ENCODE results near the gene SH2D6. TPM values are rescaled to one million over a fixed set of nuclear protein-coding genes. Genes with fewer than 3 reads are reported as not detected.
A peak's percentile ranks its signal among the peaks of the same experiment; 100 is the strongest.
"Not testable (repeated sequence)": the region's sequence is repeated elsewhere in the genome, so short reads cannot be mapped to it uniquely, and the experiment has no call there.

Gene SH2D6
- total RNA-seq, 2 experiments from 2014 or later = 0.52 to 0.82 TPM

GRCh38 chr2:85433511-85434089 is 15.1 kb downstream of the SH2D6 start:
- DNase-seq (no peak), ATAC-seq (no peak)
- H3K4me3 Mint-ChIP-seq = no peak overlapping the region
- CTCF ChIA-PET = interaction anchor here (1.0 to 27.1 kb wide), 2 partner anchors 38 to 113 kb away, joined by 3 to 458 read pairs; partner anchors contain the start of gene MAT2A
- peaks cover 11% of the 10 kb centered on the region for H3K4me1 Mint-ChIP-seq
- H3K9me3 Mint-ChIP-seq (ENCODE audit: low read depth) = no peaks in the 10 kb centered on the region
- H3K27me3 Mint-ChIP-seq = no peaks in the 10 kb centered on the region
- H3K36me3 Mint-ChIP-seq = no peaks in the 10 kb centered on the region
- H3K27ac Mint-ChIP-seq = no peak overlapping the region

- DNase-seq (no peak), ATAC-seq (no peak)
- H3K9me3 Mint-ChIP-seq (ENCODE audit: low read depth) = no peaks in the 10 kb centered on the region
- no peaks in the 10 kb centered on the region for H3K27me3 Mint-ChIP-seq
- no peak overlapping the region for H3K4me3 Mint-ChIP-seq
- H3K27ac Mint-ChIP-seq = no peak overlapping the region
- no peaks in the 10 kb centered on the region for H3K36me3 Mint-ChIP-seq
- peaks cover 22% of the 10 kb centered on the region for H3K4me1 Mint-ChIP-seq
- CTCF ChIA-PET = interaction anchor here (27.1 kb wide), 1 partner anchor 112 kb away, joined by 458 read pairs; the partner anchor contains the start of gene MAT2A
These were observed 16.2 kb downstream of the SH2D6 start for GRCh38 chr2:85434696-85435095.

GRCh38 chr2:85435220-85435958 is 16.9 kb downstream of the SH2D6 start:
- no peak overlapping the region for H3K27ac Mint-ChIP-seq
- no peaks in the 10 kb centered on the region for H3K27me3 Mint-ChIP-seq
- H3K4me3 Mint-ChIP-seq = no peak overlapping the region
- CTCF ChIA-PET = interaction anchor here (1.1 to 27.1 kb wide), 2 partner anchors 14 to 111 kb away, joined by 4 to 458 read pairs; partner anchors contain the start of gene MAT2A
- DNase-seq = no peak
- no peaks in the 10 kb centered on the region for H3K9me3 Mint-ChIP-seq (ENCODE audit: low read depth)
- no peak for ATAC-seq
- H3K36me3 Mint-ChIP-seq = no peaks in the 10 kb centered on the region
- H3K4me1 Mint-ChIP-seq = peaks cover 29% of the 10 kb centered on the region

- Mint-ChIP-seq H3K27ac (peak overlapping the region; percentile 76), H3K4me3 (no peak overlapping the region), H3K4me1 (peaks cover 36% of the 10 kb centered on the region)
These were observed 17.7 kb downstream of the SH2D6 start for GRCh38 chr2:85435981-85436835.

DNA sequence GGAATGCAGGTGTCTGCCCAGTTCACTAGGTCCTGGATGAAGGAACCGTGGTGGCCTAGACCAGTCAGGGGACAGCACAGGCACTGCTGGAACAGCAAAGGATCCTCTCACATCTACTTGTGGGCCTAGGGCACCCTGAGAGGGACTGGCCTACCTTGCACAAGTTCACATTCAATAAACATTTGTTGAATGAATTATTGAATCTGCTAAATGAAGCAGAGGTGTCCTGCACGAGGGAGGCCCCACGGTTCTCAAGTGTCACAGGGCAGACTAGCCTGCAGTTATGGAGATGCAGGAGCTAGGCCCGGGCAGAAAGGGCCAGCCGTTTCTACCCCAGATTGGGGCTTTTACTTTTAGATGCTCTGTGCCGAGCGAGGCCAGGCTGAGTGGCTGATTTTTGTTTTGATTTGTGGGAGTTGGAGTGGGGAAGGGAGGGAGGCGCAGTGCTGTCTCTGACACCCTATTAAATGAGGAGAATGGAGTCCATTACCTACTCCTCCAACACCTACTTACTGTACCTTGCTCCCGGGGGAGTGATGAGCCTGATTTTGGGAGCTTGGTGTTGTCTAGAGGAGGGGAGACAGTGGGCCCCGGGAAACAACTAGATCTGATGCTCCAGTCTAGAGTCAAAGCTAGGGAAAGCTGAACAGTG is 18.4 kb downstream of the SH2D6 start:
- Mint-ChIP-seq H3K4me1 (peaks cover 36% of the 10 kb centered on the region), H3K36me3 (no peaks in the 10 kb centered on the region), H3K4me3 (peak overlapping the region; percentile 48), H3K27me3 (no peaks in the 10 kb centered on the region), H3K27ac (peak overlapping the region; percentile 76), H3K9me3 (ENCODE audit: low read depth) (no peaks in the 10 kb centered on the region)
- no peak for DNase-seq
- no peak for ATAC-seq
- CTCF ChIA-PET = interaction anchor here (1.0 to 27.1 kb wide), 3 partner anchors 16 to 139 kb away, joined by 7 to 458 read pairs (median 10); partner anchors contain the start of gene MAT2A

More at GRCh38 chr2:85435981-85436835, 17.7 kb downstream of the SH2D6 start:
- H3K27me3 Mint-ChIP-seq = no peaks in the 10 kb centered on the region
- ATAC-seq (no peak), DNase-seq (no peak)
- CTCF ChIA-PET = interaction anchor here (1.1 to 27.1 kb wide), 2 partner anchors 15 to 111 kb away, joined by 4 to 458 read pairs; partner anchors contain the start of gene MAT2A
- no peaks in the 10 kb centered on the region for H3K36me3 Mint-ChIP-seq
- no peaks in the 10 kb centered on the region for H3K9me3 Mint-ChIP-seq (ENCODE audit: low read depth)

DNA sequence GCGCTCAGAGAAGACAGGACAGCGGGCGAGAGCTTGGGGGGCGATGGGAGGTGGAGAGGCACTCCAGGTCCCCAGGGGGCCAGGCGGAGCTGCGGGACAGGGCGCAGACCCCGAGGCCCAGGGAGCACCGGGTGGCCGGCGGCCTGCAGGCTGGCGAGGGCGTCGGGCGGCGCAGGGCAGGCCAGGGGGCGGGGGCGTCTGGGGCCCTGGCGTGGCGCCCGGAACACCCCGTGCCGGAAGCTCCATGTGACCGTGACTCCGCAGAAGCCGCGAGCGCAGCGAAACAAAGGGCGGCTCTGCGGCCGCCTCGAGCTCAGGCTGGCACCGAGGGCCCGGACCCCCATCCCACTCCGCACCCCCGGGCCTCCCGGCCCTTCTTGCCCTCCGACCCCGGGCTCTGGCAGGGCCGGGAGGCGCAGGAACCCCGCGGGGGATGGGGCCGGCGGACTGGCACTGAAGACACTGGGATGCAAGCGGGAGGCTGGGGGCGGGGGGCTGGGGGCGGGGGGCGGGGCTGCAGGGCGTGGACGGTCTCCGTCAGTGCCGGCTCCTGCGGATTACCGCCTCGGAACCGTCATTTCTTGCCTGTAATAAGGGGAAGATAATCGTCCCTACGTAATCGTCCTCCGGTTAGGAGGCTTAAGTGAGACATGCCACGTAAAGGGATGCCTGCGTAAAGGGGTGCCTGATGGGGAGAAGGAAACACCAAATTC is 19.1 kb downstream of the SH2D6 start:
- Mint-ChIP-seq H3K4me1 (peaks cover 36% of the 10 kb centered on the region), H3K27ac (peak overlapping the region; percentile 89), H3K27me3 (no peaks in the 10 kb centered on the region), H3K9me3 (ENCODE audit: low read depth) (no peaks in the 10 kb centered on the region), H3K36me3 (no peaks in the 10 kb centered on the region), H3K4me3 (peak overlapping the region; percentile 77)
- DNase-seq (peak; percentile 79), ATAC-seq (peak; percentile 79)
- CTCF ChIA-PET = interaction anchor here (1.0 to 27.1 kb wide), 4 partner anchors 17 to 140 kb away, joined by 3 to 458 read pairs (median 8); partner anchors contain the start of genes GGCX and MAT2A

DNA sequence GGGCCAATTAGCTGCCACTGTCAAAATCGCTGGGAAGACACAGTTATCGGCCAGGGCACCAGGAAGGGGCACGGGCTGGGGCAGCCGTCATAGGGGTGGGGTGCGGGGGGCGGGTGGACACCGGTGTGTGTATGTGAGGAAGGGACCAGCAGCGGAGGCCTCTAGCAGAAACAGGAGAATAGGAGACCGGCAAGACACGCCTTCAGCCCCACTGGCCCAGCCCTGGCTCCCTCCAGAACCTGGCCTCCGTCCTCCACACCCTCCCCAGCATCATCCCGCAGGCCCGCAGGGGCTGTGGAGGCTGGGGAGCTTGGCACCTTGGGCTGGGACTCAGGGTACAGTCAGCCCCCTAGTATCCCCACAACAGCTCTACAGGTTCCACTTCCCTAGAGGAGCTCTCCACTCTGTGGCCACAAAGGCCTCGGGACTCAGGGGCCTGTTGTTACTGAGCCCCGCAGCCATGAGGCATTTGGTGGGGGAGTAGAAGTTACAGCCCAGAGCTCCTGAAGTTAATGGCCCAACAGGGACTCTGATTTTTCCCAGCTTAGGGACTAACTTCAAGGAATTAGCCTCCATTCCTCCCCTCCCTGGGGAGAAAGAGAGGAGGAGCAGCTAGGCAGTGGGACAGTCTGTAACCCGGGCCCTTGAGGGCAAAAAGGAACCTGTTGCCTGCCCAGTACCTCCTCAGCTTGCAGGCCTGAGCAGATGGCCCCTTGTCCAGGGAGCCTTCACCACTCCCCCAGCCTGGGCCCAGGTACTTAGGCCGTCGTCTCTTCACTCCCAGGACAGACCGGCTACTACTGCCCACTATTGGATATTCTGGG is 19.9 kb downstream of the SH2D6 start:
- H3K36me3 Mint-ChIP-seq = no peaks in the 10 kb centered on the region
- ATAC-seq (peak; percentile 1), DNase-seq (no peak)
- H3K27me3 Mint-ChIP-seq = no peaks in the 10 kb centered on the region
- H3K4me3 Mint-ChIP-seq = peak overlapping the region; percentile 77
- CTCF ChIA-PET = interaction anchor here (1.0 to 27.1 kb wide), 4 partner anchors 17 to 140 kb away, joined by 3 to 458 read pairs (median 8); partner anchors contain the start of genes GGCX and MAT2A
- H3K4me1 Mint-ChIP-seq = peaks cover 36% of the 10 kb centered on the region
- H3K27ac Mint-ChIP-seq = peak overlapping the region; percentile 89
- H3K9me3 Mint-ChIP-seq (ENCODE audit: low read depth) = no peaks in the 10 kb centered on the region

- H3K36me3 Mint-ChIP-seq = no peaks in the 10 kb centered on the region
- H3K4me1 Mint-ChIP-seq = peaks cover 36% of the 10 kb centered on the region
- CTCF ChIA-PET = interaction anchor here (1.4 to 27.1 kb wide), 3 partner anchors 18 to 122 kb away, joined by 3 to 458 read pairs (median 10); partner anchors contain the start of genes GGCX and MAT2A
- peak overlapping the region; percentile 77 for H3K4me3 Mint-ChIP-seq
- ATAC-seq (no peak), DNase-seq (no peak)
- no peaks in the 10 kb centered on the region for H3K9me3 Mint-ChIP-seq (ENCODE audit: low read depth)
- H3K27ac Mint-ChIP-seq = peak overlapping the region; percentile 91
- H3K27me3 Mint-ChIP-seq = no peaks in the 10 kb centered on the region
These were observed 20.5 kb downstream of the SH2D6 start for GRCh38 chr2:85439025-85439472.

DNA sequence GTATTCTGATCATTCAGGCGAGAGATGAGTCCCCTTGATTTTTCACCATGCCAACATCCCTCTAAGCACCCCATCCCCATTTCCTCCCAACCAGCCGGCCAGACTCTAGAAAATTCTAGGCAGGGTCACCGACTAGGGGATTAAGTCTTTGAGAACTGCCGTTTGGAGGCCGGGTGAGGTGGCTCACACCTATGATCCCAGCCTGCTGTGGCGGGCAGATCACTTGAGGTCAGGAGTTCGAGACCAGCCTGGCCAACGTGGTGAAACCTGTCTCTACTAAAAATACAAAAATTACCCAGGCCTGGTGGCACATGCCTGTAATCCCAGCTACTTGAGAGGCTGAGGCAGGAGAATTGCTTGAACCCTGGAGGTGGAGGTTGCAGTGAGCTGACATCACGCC is 21.1 kb downstream of the SH2D6 start:
- H3K36me3 Mint-ChIP-seq; H3K9me3 Mint-ChIP-seq (ENCODE audit: low read depth); ATAC-seq; H3K27me3 Mint-ChIP-seq; DNase-seq: not testable (repeated sequence)
- CTCF ChIA-PET = interaction anchor here (0.7 to 27.1 kb wide), 2 partner anchors 78 to 107 kb away, joined by 3 to 458 read pairs; partner anchors contain the start of gene MAT2A
- peaks cover 36% of the 10 kb centered on the region for H3K4me1 Mint-ChIP-seq
- peak overlapping the region; percentile 91 for H3K27ac Mint-ChIP-seq
- H3K4me3 Mint-ChIP-seq = peak overlapping the region; percentile 63

DNA sequence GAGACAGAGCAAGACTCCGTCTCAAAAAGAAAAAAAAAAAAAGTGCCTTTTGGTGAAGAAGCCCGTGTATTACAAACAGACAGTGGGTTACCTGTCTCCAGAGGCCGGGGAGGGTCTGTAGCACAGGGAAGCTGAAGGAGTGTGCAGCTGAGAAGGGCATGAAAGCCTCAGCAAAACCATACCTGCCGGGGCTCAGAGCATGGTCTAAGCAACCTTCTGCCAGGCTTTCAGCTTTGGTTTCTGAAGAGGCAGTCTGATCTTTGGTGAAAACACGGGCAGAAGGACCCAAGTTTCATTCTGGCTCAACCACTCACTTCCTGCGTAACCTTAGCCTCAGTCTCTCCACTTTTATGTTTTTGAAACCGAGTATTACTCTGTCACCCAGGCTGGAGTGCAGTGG is 21.5 kb downstream of the SH2D6 start:
- peak overlapping the region; percentile 91 for H3K27ac Mint-ChIP-seq
- no peaks in the 10 kb centered on the region for H3K27me3 Mint-ChIP-seq
- H3K36me3 Mint-ChIP-seq = no peaks in the 10 kb centered on the region
- H3K9me3 Mint-ChIP-seq (ENCODE audit: low read depth) = no peaks in the 10 kb centered on the region
- H3K4me1 Mint-ChIP-seq = peaks cover 36% of the 10 kb centered on the region
- peak; percentile 64 for DNase-seq
- H3K4me3 Mint-ChIP-seq = peak overlapping the region; percentile 63
- ATAC-seq = peak; percentile 48
- CTCF ChIA-PET = interaction anchor here (0.7 to 27.1 kb wide), 2 partner anchors 78 to 107 kb away, joined by 3 to 458 read pairs; partner anchors contain the start of gene MAT2A

GRCh38 chr2:85440729-85441128 is 22.2 kb downstream of the SH2D6 start:
- Mint-ChIP-seq H3K27me3 (no peaks in the 10 kb centered on the region), H3K4me3 (no peak overlapping the region), H3K27ac (peak overlapping the region; percentile 32), H3K36me3 (no peaks in the 10 kb centered on the region), H3K9me3 (ENCODE audit: low read depth) (no peaks in the 10 kb centered on the region), H3K4me1 (peaks cover 36% of the 10 kb centered on the region)
- DNase-seq (no peak), ATAC-seq (no peak)
- CTCF ChIA-PET = interaction anchor here (27.1 kb wide), 1 partner anchor 106 kb away, joined by 458 read pairs; the partner anchor contains the start of gene MAT2A

All from activated CD8-positive, alpha-beta memory T cell treated with anti-CD3 and anti-CD28 coated beads, Interleukin-2, amount 10 ng/mL, durations not matched to agents 7 days and 5 days (primary cell).